ENCODE measurements around the gene HEBP1. TPM values are rescaled to one million over a fixed set of nuclear protein-coding genes. Genes with fewer than 3 reads are reported as not detected.
"Not testable (repeated sequence)": the region's sequence is repeated elsewhere in the genome, so short reads cannot be mapped to it uniquely, and the experiment has no call there.

Gene HEBP1
- total RNA-seq, 1 experiment from 2014 or later: 19.3 TPM

DNA sequence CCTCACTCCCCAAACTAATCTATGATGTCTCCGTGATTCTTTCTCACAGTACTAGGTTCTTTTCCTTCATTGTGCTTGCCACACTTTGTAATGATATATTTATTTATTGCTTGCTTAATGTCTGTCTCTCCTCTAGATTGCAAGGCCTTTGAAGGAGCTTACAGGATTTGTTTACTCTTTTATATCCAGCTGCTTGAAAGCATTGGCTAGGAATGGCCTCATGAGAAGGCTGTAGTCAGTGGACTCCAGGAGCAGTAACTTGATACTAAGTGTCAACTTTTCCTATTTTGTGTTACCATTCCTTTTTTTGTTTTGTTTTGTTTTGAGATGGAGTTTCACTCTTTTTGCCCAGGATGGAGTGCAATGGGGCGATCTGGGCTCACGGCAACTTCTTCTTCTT lies 36.8 kb upstream of the HEBP1 start:
- ChIA-PET CTCF (no interaction called here), POLR2A (no interaction called here)
- ATAC-seq (no peak), DNase-seq (ENCODE audit: low read depth, low spot score) (no peak)
- Histone ChIP-seq H3K36me3 (ENCODE audit: control insufficient read depth, insufficient read depth, low read length) (no peaks in the 10 kb centered on the region), H3K27ac (ENCODE audit: low read length) (no peak overlapping the region), H3K4me1 (ENCODE audit: control insufficient read depth, insufficient read depth, low read length) (no peaks in the 10 kb centered on the region), H3K27me3 (ENCODE audit: control insufficient read depth, insufficient read depth, low read length) (no peaks in the 10 kb centered on the region), H3K4me3 (ENCODE audit: low read depth in 2 of 2, low read length in 2 of 2) (no peak overlapping the region), H3K9me3 (ENCODE audit: control insufficient read depth, insufficient read depth, low read depth, low read length) (no peaks in the 10 kb centered on the region)
- no TSS peak for BruUV-seq (replicated peaks)
- intact Hi-C loops (cut with micrococcal nuclease; ENCODE audit: unreplicated experiment) (no loop called here), in situ Hi-C loops (cut with HindIII; ENCODE audit: low pct_unique_long_range_greater_than_20kb, low sequenced_read_pairs) (no loop called here)
- no peak for TF ChIP-seq REST (IDR thresholded peaks at IDR 0.05; ENCODE audit: insufficient read depth in 1 of 2, low read depth in 2 of 2, low read length in 1 of 2)
- TF ChIP-seq CTCF (IDR thresholded peaks at IDR 0.05): no peak
- no peak for TF ChIP-seq TCF7L2 (IDR thresholded peaks at IDR 0.05; ENCODE audit: low read depth, low read length)
- TF ChIP-seq SIN3A (IDR thresholded peaks at IDR 0.05; ENCODE audit: borderline replicate concordance, insufficient read depth, low read depth, low read length): no peak
- TF ChIP-seq POLR2AphosphoS5 (IDR thresholded peaks at IDR 0.05; ENCODE audit: low read depth, low read length): no peak

- POLR2A ChIA-PET: interaction anchor here (0.6 kb wide), 1 partner anchor 51 kb away, joined by 4 read pairs; no protein-coding TSS in a partner anchor
- CTCF ChIA-PET; H3K4me1 ChIP-seq (ENCODE audit: control insufficient read depth, insufficient read depth, low read length); ATAC-seq; H3K36me3 ChIP-seq (ENCODE audit: control insufficient read depth, insufficient read depth, low read length); in situ Hi-C loops (cut with HindIII; ENCODE audit: low pct_unique_long_range_greater_than_20kb, low sequenced_read_pairs); H3K27ac ChIP-seq (ENCODE audit: low read length); BruUV-seq (replicated peaks); intact Hi-C loops (cut with micrococcal nuclease; ENCODE audit: unreplicated experiment); H3K9me3 ChIP-seq (ENCODE audit: control insufficient read depth, insufficient read depth, low read depth, low read length); H3K27me3 ChIP-seq (ENCODE audit: control insufficient read depth, insufficient read depth, low read length); DNase-seq (ENCODE audit: low read depth, low spot score); H3K4me3 ChIP-seq (ENCODE audit: low read depth in 2 of 2, low read length in 2 of 2): not testable (repeated sequence)
Measured at GRCh38 chr12:13035335-13035734, 35.3 kb upstream of the HEBP1 start.

DNA sequence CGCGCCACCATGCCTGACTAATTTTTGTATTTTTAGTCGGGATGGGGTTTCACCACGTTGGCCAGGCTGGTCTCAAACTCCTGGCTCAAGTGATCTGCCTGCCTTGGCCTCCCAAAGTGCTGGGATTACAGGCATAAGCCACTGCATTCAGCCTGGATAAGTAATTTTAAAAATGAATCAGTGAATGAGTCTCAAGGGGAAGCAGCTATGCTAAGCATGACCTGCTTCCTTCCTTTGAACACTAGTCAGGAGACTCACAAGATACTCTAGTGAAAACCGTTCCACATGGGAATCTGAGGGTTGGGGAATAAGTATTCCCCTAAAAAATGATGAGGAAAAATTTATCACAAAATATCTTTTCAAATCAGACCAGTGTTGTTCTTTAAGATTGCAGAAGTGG lies 33.4 kb upstream of the HEBP1 start:
- Histone ChIP-seq H3K27me3 (ENCODE audit: control insufficient read depth, insufficient read depth, low read length) (no peaks in the 10 kb centered on the region), H3K4me3 (ENCODE audit: low read depth in 2 of 2, low read length in 2 of 2) (no peak overlapping the region), H3K36me3 (ENCODE audit: control insufficient read depth, insufficient read depth, low read length) (no peaks in the 10 kb centered on the region), H3K9me3 (ENCODE audit: control insufficient read depth, insufficient read depth, low read depth, low read length) (no peaks in the 10 kb centered on the region), H3K4me1 (ENCODE audit: control insufficient read depth, insufficient read depth, low read length) (no peaks in the 10 kb centered on the region), H3K27ac (ENCODE audit: low read length) (no peak overlapping the region)
- TF ChIP-seq SIN3A (IDR thresholded peaks at IDR 0.05; ENCODE audit: borderline replicate concordance, insufficient read depth, low read depth, low read length) (no peak), CTCF (IDR thresholded peaks at IDR 0.05) (no peak), REST (IDR thresholded peaks at IDR 0.05; ENCODE audit: insufficient read depth in 1 of 2, low read depth in 2 of 2, low read length in 1 of 2) (no peak), POLR2AphosphoS5 (IDR thresholded peaks at IDR 0.05; ENCODE audit: low read depth, low read length) (no peak), TCF7L2 (IDR thresholded peaks at IDR 0.05; ENCODE audit: low read depth, low read length) (no peak)
- POLR2A ChIA-PET: no interaction called here
- in situ Hi-C loops (cut with HindIII; ENCODE audit: low pct_unique_long_range_greater_than_20kb, low sequenced_read_pairs) (no loop called here), intact Hi-C loops (cut with micrococcal nuclease; ENCODE audit: unreplicated experiment) (no loop called here)
- ATAC-seq (no peak), DNase-seq (ENCODE audit: low read depth, low spot score) (no peak)
- BruUV-seq (replicated peaks): no TSS peak
- CTCF ChIA-PET: no interaction called here
